Measurements from ENCODE around the gene SPOCD1. TPM values are rescaled to one million over a fixed set of nuclear protein-coding genes. Genes with fewer than 3 reads are reported as not detected.

The SPOCD1 gene
- polyA plus RNA-seq, 1 of the 3 experiments (the other 2 are of a cell fraction), result 10.7 TPM

DNA sequence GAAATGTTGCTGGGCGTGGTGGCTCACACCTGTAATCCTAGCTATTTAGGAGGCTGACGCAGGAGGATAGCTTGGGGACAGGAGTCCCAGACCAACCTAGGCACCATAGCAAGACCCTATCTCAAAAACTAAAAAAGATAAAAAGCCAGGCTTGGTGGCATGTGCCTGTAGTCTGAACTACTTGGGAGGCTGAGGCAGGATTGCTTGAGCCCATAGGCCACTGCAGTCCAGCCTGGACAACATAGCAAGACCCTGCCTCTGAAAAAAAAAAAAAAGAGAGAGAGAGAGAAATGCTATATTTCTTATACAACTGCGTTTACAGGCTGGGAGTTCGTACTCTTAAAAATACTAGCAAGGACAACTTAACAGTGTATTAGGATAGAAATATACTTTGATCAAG lies 46.2 kb upstream of the SPOCD1 start:
- Histone ChIP-seq H3K9ac (no peak overlapping the region), H3K4me1 (ENCODE audit: control insufficient read depth in 1 of 2, insufficient read depth in 2 of 2, low read depth in 1 of 2, low read length in 1 of 2) (no peaks in the 10 kb centered on the region), H3K36me3 (replicated peaks in 1 of 2; ENCODE audit: control insufficient read depth in 1 of 2, insufficient read depth in 2 of 2, low read length in 1 of 2) (no peaks in the 10 kb centered on the region), H3K9me3 (no peaks in the 10 kb centered on the region), H4K20me1 (ENCODE audit: insufficient read depth) (no peaks in the 10 kb centered on the region), H3K27ac (ENCODE audit: low read depth in 2 of 2, low read length in 1 of 2) (no peak overlapping the region), H3K4me3 (ENCODE audit: low read depth in 2 of 2, low read length in 1 of 2) (no peak overlapping the region), H2AFZ (ENCODE audit: low read depth) (no peak overlapping the region), H3K4me2 (no peak overlapping the region), H3F3A (replicated peaks; ENCODE audit: insufficient read depth) (no peaks in the 10 kb centered on the region), H3K9me2 (no peaks in the 10 kb centered on the region), H3K27me3 (ENCODE audit: insufficient read depth) (no peaks in the 10 kb centered on the region), H3K79me2 (ENCODE audit: insufficient read depth) (no peaks in the 10 kb centered on the region)
- no peak for TF ChIP-seq EP300 (IDR thresholded peaks at IDR 0.05; ENCODE audit: borderline replicate concordance in 1 of 2, low read depth in 1 of 2, low read length in 1 of 2)
- TF ChIP-seq TCF12 (IDR thresholded peaks at IDR 0.05), result no peak
- TF ChIP-seq RFX5 (IDR thresholded peaks at IDR 0.05; ENCODE audit: low read length), result no peak
- TF ChIP-seq NFIC (IDR thresholded peaks at IDR 0.05; ENCODE audit: borderline replicate concordance), result no peak
- TF ChIP-seq RXRA (IDR thresholded peaks at IDR 0.05; ENCODE audit: borderline replicate concordance, low read depth), result no peak
- TF ChIP-seq MXI1 (IDR thresholded peaks at IDR 0.05; ENCODE audit: low read depth, low read length), result no peak
- no peak for TF ChIP-seq FOSL2 (IDR thresholded peaks at IDR 0.05; ENCODE audit: borderline replicate concordance, low read depth)
- no peak for TF ChIP-seq REST (IDR thresholded peaks at IDR 0.05; ENCODE audit: low read depth, low read length)
- TF ChIP-seq RCOR1 (IDR thresholded peaks at IDR 0.05; ENCODE audit: low read length), result no peak
- no peak for TF ChIP-seq USF2 (IDR thresholded peaks at IDR 0.05; ENCODE audit: borderline replicate concordance, low read depth, low read length)
- TF ChIP-seq, protein P1, sequence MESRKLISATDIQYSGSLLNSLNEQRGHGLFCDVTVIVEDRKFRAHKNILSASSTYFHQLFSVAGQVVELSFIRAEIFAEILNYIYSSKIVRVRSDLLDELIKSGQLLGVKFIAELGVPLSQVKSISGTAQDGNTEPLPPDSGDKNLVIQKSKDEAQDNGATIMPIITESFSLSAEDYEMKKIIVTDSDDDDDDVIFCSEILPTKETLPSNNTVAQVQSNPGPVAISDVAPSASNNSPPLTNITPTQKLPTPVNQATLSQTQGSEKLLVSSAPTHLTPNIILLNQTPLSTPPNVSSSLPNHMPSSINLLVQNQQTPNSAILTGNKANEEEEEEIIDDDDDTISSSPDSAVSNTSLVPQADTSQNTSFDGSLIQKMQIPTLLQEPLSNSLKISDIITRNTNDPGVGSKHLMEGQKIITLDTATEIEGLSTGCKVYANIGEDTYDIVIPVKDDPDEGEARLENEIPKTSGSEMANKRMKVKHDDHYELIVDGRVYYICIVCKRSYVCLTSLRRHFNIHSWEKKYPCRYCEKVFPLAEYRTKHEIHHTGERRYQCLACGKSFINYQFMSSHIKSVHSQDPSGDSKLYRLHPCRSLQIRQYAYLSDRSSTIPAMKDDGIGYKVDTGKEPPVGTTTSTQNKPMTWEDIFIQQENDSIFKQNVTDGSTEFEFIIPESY (IDR thresholded peaks at IDR 0.05; ENCODE audit: borderline replicate concordance, low read depth), result no peak
- TF ChIP-seq GATA2 (CRISPR knock-in tag; IDR thresholded peaks at IDR 0.05), result no peak
- CTCF ChIA-PET, result no interaction called here
- no peak for DNase-seq
- POLR2A ChIA-PET, result no interaction called here
- WGBS (ENCODE audit: low lambda C conversion rate), result 73% methylated on average over 4 of the region's 4 CpGs

All from SK-N-SH (cell line).